DMS53 (cell line): ENCODE data around the gene ORM1.

Experiments
- DNase-seq: peaks from one replicate; lab custom pipeline; 2025; lab: John Stamatoyannopoulos, UW

ORM1 gene

GRCh38 chr9:114344188-114344566 is 21.3 kb downstream of the ORM1 start:
- no peak for DNase-seq

GRCh38 chr9:114344692-114345091 is 21.8 kb downstream of the ORM1 start:
- no peak for DNase-seq

DNA sequence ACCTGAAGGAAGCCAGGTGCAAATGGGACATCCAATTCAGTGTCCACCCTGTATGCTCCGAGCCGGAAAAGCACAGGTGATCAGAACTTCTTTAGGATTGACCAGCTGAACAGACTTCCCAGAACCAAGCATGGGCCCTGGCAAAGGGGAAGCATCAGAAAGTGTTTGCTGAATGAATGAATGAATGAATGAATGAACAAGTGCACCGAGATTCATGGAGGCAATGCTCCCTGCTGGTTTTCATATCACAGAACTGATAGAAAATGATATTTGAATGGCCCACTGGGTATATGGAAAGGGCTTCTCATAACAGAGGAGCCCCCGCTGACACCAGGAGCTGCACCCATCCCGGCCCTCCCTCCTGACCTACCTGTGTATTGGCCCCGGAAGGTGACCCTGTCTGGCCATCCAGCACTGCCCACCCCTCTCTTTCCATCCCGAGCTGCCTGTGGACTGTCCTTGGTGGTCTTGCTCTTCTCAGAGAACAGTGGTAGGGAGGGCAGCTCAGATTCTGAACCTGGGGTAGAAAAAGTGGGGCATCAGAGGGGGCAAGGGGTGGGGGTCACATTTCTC is 22.7 kb downstream of the ORM1 start:
- no peak for DNase-seq

GRCh38 chr9:114346146-114346545 is 23.2 kb downstream of the ORM1 start:
- no peak for DNase-seq

DNA sequence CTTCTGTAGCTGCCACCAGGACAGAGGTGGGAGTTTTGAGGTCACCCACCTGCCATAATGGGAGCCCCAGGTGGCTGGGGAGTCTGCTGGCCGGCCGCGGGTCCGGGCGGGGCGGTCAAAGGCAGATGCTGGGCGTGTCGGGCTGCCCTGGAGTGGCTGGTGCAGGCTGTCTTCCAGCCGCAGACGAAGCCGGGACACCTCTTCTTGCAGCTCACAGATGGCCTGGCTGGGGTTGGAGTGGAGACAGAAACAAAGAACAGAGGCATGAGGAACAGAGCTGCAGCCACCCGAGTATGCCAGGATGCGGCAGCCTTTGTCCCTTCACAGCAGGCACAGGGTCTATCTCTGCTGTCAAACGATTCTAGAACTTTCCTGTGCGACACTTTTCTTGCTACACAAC is 24.8 kb downstream of the ORM1 start:
- no peak for DNase-seq

DNA sequence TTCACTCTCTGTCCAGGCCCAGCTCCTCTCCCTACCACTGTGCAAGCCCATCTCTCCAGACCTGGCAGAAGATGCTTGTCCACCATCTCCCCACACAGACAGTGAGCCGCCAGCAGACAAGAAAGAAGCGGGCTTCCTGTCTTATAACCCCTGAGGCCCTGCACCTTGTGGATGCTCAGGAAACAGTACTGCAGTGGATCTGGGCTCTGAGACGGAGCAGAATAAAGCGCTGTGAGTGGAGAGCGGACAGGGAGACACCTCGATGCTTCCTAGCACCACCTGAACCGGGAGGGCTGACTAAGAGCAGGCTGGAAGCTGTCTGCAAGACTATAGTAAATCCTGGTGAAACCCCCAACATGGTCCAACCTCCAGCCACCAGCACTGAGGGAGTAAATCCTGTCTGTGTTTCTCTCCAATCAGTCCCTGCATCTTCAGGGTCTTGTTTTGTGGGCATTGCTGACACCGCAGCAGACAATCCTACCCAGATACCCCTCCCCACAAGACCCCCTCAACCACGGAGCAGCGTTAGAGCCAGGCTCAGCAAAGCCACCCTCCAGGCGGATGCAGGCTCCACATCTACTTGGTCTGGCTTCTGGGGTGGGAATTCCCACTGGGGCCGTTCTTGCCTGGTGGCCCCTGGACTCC is 25.5 kb downstream of the ORM1 start:
- DNase-seq, result no peak

DNA sequence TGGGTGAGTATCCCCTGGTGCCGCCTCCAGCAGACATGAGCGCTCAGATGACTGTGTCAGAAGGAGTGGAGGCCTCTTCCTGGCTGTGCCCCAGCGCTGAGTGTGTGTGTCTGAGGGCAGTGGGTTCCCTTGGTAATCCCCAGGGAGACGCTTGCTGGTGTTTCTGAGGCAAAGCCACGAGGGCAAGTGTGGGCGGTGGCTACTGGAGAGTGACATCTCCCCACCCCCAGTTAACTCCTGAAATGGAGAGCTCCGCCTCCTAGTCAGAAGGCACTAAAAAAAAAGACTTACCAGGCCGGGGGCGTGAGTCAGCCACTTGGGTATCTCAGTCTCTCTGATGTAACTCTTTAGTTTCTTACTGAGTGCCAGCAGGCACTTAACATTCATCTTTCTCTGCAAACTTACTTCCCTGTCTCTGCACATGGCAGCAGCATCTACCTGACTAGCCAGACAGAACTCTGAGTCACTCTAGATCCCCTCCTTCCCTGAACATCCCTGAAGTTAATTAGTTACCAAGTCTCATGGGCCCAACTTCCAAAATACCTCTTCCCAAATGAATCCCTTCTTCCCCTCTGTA is 26.1 kb downstream of the ORM1 start:
- DNase-seq, result peak; percentile 53

GRCh38 chr9:114349713-114350480 is 27.0 kb downstream of the ORM1 start:
- no peak for DNase-seq

- DNase-seq, result no peak
Observed at GRCh38 chr9:114350636-114351401, 27.9 kb downstream of the ORM1 start.

GRCh38 chr9:114351932-114352331 is 29.0 kb downstream of the ORM1 start:
- no peak for DNase-seq

- no peak for DNase-seq
Observed at GRCh38 chr9:114355821-114356220, 32.9 kb downstream of the ORM1 start.

DNA sequence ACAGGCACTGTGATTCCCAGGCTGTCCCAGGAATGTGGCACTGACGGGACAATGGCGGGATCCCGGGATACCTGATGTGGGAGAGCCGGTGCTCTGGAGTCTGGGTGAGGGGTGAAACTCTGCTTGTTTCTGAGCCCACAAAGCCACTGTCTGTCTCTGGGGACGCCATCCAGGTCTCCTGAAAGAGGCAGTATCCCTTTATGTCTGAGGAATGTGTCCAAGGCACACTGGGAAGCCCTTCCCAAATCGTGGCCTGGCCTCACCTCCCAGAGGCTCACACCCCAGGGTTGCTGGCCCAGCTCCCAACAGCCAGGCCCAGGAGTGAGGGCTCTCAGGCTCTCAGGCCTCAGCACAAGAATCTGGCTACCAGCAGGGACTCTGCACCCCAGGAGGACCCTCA is 33.9 kb downstream of the ORM1 start:
- no peak for DNase-seq

GRCh38 chr9:114357360-114357759 is 34.5 kb downstream of the ORM1 start:
- no peak for DNase-seq

DNA sequence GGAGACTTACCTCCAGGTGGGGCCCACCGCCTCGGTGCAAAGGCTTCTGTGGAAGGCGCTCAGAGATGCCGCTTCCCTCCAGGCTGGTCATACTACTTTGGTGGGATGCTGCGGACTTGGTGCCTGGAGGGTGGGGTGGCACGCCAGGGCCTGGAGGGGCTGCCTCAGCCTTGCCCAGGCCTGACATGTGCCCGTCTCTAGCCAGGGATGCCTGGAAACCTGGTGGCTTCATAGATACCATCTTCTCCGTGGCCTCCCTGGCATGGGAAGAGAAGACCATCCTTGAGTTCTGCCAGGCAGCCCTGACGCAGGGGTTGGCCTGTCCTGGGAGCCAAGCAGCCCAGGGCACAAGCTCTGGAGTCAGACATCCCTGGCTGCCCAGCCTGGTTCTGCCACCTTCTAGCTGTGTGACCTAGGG is 35.0 kb downstream of the ORM1 start:
- no peak for DNase-seq

DNA sequence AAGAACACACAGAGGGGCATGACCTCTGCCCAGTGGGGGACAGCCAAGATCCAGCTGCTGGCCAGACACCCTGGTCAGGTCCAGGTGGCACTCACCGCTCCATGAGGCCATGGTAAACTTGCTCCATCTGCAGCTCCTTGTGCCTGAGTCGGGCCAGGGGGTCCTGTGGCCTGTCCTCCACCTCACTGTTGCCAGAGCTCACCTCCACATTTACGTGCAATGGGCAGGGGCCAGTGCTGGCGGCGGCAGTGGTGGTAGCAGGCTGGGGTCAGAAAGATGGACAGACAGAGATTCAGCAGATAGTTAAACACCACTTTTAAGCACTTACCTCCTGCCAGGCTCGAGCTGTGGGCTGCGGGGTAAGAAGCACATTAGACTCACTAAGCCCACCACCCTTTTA is 36.9 kb downstream of the ORM1 start:
- no peak for DNase-seq

- DNase-seq, result no peak
Observed at GRCh38 chr9:114361542-114361941, 38.6 kb downstream of the ORM1 start.

DNA sequence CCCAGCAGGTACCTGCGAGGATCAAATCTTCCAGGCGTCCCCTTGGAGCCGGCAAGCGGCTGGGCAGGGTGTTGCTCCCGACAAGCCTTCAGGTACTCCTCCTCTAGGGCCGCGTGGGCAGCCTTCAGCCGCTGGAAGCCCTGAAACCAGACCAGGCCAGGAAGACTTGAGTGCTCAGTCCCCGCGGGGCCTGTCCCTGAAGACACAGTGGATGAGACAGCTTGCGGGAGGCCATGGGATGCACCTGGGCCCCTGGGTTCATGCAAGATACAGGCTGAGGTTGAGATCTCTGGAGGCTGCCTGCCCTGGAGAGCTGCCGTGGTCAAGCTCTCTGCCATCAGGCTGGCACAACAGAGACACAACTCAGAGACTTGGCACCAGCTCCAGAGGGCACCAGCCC is 39.5 kb downstream of the ORM1 start:
- no peak for DNase-seq

DNA sequence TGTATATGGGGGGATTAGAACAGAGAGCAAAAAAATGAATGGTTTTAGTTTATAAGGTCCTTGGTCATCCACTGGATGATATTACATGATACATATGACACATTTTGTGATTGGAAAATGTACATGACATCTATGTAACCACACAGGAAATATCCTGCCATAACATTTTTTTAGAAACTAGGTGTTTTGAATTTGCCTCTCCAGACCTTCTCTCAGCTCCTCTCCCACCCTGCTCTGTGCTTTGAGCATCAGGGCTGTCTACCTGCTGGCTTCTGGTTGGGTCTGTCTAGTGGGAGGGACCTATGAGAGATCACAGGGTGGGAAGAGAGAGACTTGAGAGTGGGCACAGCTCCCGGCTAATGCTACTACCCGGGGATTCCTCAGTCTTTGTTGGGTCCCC is 40.5 kb downstream of the ORM1 start:
- no peak for DNase-seq

DNA sequence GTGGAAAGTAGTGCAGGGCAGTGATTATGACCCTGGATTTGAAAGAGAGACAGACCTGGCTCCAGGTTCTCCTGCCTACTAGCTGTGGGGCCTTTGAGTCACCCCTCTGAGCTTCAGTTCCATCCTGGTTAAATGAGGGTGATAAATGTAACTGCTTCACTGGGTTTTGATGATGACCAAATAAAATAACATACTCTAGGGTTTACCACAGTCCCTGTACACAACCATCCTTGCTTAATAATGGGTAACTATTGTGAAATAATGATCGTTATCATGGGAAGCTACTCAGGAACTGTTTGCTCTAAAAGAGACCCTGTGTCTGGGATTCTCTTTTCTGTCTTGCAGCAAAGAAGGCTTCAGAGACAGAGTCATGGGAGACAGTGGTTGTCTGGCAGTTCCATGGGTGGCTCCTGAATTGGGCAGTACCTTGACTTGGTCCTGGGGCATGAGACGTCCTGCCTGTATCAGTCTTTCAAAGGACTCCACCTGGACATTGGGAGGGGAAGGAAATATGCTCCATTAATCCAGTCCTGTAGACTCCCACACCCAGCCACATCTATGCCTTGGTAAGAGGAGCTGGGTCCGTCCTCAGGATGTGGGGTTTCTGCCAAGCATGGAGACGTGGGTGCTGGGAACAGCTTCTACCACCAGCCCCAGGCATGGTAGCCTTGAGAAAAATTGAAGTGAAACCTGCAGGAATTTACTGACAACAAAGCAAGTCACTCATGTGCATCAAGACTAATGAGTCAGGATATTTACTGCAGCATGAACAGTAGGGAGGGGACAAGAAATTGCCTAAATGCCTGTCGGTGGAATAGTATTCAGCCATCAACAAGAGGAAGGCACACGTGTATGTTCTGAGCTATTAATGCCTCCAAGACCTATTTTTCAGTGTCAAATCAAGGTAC is 41.5 kb downstream of the ORM1 start:
- no peak for DNase-seq

GRCh38 chr9:114365194-114365593 is 42.3 kb downstream of the ORM1 start:
- no peak for DNase-seq
